ENCODE data around the gene FAM117A. TPM values are rescaled to one million over a fixed set of nuclear protein-coding genes. Genes with fewer than 3 reads are reported as not detected.

Gene FAM117A
- total and polyA plus RNA-seq, 2 of the 8 experiments (the other 6 are each of a cell fraction or from before 2014, with no cell fraction given), result 28.4 to 45.7 TPM

DNA sequence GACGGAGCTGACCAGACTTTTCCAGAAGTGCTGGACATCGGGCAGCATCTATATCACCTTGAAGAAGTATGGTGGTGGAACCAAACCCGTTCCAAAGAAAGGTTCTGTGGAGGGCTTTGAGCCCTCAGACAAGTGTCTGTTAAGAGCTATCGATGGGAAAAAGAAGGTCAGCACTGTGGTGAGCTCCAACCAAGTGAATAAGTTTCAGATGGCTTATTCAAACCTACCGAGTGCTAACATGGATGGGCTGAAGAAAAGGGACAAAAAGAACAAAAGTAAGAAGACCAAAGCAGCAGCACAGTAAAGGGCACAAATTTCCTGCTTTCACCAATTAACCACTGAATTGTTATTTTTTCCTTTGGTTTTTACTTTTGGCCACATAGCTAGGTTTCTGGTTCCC lies 31.4 kb upstream of the FAM117A start (continued):
- TF ChIP-seq, protein P1, sequence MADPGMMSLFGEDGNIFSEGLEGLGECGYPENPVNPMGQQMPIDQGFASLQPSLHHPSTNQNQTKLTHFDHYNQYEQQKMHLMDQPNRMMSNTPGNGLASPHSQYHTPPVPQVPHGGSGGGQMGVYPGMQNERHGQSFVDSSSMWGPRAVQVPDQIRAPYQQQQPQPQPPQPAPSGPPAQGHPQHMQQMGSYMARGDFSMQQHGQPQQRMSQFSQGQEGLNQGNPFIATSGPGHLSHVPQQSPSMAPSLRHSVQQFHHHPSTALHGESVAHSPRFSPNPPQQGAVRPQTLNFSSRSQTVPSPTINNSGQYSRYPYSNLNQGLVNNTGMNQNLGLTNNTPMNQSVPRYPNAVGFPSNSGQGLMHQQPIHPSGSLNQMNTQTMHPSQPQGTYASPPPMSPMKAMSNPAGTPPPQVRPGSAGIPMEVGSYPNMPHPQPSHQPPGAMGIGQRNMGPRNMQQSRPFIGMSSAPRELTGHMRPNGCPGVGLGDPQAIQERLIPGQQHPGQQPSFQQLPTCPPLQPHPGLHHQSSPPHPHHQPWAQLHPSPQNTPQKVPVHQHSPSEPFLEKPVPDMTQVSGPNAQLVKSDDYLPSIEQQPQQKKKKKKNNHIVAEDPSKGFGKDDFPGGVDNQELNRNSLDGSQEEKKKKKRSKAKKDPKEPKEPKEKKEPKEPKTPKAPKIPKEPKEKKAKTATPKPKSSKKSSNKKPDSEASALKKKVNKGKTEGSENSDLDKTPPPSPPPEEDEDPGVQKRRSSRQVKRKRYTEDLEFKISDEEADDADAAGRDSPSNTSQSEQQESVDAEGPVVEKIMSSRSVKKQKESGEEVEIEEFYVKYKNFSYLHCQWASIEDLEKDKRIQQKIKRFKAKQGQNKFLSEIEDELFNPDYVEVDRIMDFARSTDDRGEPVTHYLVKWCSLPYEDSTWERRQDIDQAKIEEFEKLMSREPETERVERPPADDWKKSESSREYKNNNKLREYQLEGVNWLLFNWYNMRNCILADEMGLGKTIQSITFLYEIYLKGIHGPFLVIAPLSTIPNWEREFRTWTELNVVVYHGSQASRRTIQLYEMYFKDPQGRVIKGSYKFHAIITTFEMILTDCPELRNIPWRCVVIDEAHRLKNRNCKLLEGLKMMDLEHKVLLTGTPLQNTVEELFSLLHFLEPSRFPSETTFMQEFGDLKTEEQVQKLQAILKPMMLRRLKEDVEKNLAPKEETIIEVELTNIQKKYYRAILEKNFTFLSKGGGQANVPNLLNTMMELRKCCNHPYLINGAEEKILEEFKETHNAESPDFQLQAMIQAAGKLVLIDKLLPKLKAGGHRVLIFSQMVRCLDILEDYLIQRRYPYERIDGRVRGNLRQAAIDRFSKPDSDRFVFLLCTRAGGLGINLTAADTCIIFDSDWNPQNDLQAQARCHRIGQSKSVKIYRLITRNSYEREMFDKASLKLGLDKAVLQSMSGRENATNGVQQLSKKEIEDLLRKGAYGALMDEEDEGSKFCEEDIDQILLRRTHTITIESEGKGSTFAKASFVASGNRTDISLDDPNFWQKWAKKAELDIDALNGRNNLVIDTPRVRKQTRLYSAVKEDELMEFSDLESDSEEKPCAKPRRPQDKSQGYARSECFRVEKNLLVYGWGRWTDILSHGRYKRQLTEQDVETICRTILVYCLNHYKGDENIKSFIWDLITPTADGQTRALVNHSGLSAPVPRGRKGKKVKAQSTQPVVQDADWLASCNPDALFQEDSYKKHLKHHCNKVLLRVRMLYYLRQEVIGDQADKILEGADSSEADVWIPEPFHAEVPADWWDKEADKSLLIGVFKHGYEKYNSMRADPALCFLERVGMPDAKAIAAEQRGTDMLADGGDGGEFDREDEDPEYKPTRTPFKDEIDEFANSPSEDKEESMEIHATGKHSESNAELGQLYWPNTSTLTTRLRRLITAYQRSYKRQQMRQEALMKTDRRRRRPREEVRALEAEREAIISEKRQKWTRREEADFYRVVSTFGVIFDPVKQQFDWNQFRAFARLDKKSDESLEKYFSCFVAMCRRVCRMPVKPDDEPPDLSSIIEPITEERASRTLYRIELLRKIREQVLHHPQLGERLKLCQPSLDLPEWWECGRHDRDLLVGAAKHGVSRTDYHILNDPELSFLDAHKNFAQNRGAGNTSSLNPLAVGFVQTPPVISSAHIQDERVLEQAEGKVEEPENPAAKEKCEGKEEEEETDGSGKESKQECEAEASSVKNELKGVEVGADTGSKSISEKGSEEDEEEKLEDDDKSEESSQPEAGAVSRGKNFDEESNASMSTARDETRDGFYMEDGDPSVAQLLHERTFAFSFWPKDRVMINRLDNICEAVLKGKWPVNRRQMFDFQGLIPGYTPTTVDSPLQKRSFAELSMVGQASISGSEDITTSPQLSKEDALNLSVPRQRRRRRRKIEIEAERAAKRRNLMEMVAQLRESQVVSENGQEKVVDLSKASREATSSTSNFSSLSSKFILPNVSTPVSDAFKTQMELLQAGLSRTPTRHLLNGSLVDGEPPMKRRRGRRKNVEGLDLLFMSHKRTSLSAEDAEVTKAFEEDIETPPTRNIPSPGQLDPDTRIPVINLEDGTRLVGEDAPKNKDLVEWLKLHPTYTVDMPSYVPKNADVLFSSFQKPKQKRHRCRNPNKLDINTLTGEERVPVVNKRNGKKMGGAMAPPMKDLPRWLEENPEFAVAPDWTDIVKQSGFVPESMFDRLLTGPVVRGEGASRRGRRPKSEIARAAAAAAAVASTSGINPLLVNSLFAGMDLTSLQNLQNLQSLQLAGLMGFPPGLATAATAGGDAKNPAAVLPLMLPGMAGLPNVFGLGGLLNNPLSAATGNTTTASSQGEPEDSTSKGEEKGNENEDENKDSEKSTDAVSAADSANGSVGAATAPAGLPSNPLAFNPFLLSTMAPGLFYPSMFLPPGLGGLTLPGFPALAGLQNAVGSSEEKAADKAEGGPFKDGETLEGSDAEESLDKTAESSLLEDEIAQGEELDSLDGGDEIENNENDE (IDR thresholded peaks at IDR 0.05; ENCODE audit: insufficient replicate concordance, low read length), result no peak
- TF ChIP-seq NANOG (IDR thresholded peaks at IDR 0.05; ENCODE audit: insufficient read depth, low read depth, low read length, poor library complexity, severe bottlenecking) (no peak), POLR2AphosphoS5 (IDR thresholded peaks at IDR 0.05; ENCODE audit: low read depth, low read length) (no peak), SP1 (IDR thresholded peaks at IDR 0.05; ENCODE audit: low read depth, low read length) (no peak)
- TF ChIP-seq, protein P2, sequence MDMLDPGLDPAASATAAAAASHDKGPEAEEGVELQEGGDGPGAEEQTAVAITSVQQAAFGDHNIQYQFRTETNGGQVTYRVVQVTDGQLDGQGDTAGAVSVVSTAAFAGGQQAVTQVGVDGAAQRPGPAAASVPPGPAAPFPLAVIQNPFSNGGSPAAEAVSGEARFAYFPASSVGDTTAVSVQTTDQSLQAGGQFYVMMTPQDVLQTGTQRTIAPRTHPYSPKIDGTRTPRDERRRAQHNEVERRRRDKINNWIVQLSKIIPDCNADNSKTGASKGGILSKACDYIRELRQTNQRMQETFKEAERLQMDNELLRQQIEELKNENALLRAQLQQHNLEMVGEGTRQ (IDR thresholded peaks at IDR 0.05; ENCODE audit: low read length), result no peak
- TF ChIP-seq, protein P3, sequence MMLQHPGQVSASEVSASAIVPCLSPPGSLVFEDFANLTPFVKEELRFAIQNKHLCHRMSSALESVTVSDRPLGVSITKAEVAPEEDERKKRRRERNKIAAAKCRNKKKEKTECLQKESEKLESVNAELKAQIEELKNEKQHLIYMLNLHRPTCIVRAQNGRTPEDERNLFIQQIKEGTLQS (IDR thresholded peaks at IDR 0.05; ENCODE audit: insufficient read depth, low read depth, low read length), result no peak

Measured in H1 (cell line).